Spinal cord (tissue), 10 donors: ENCODE results near the gene TECTB. TPM values are rescaled to one million over a fixed set of nuclear protein-coding genes. Genes with fewer than 3 reads are reported as not detected.

Experiments
- DNase-seq, 6 donors: peaks; one replicate each; pipeline versions ENCODE4 v3.0.0 to v3.0.0-alpha.2; 2013 to 2015; ENCODE audit warnings: low spot score in 6 of 6, low read depth in 4 of 6
- H3K27ac ChIP-seq: one replicate; pipeline ENCODE4 v1.5.1; 2013; ENCODE audit warnings: low read depth, low read length, control low read depth
- H3K27me3 ChIP-seq: one replicate; pipeline ENCODE4 v1.6.1; 2013; ENCODE audit warnings: low read length; ENCODE audit not compliant: control insufficient read depth, insufficient read depth
- H3K36me3 ChIP-seq: one replicate; pipeline ENCODE4 v1.6.1; 2013; ENCODE audit warnings: low read length; ENCODE audit not compliant: control insufficient read depth, insufficient read depth
- H3K4me1 ChIP-seq: one replicate; pipeline ENCODE4 v1.6.1; 2013; ENCODE audit warnings: low read length; ENCODE audit not compliant: control insufficient read depth, insufficient read depth
- H3K4me3 ChIP-seq: one replicate; pipeline ENCODE4 v1.5.1; 2013; ENCODE audit warnings: low read depth, low read length, control low read depth
- H3K9me3 ChIP-seq: one replicate; pipeline ENCODE4 v1.6.1; 2013; ENCODE audit warnings: low read length; ENCODE audit not compliant: control insufficient read depth, insufficient read depth
- WGBS: methylation state at CpG from one replicate; pipeline ENCODE4 v1.1.5; 2013; ENCODE audit warnings: missing lambda C conversion rate; ENCODE audit not compliant: insufficient coverage; 5-methylcytosine and 5-hydroxymethylcytosine counted together
- polyA plus RNA-seq, 2 donors: library from polyadenylated mRNA; unstranded; fragments of 120-200 nt; gene quantifications; one replicate each; pipeline ENCODE4 v1.2.1, GENCODE V29; 2013; ENCODE audit not compliant: insufficient read length in 2 of 2
- small RNA-seq: library from RNA; depleted of rRNA; stranded (forward); fragments of <200 nt; gene quantifications from one replicate; pipeline ENCODE3, GENCODE V24; 2014; ENCODE audit warnings: low replicate concordance
- total RNA-seq, 2 donors: library from RNA; depleted of rRNA in 1 of 2; stranded (reverse); fragments of 120-200 nt in 1 of 2; fragments of >200 nt in 1 of 2; gene quantifications; one replicate each; pipeline versions ENCODE4 v1.2.3 to v1.2.4, GENCODE V29; 2013 to 2014
- donor health status: healthy.

TECTB gene
- total and polyA plus RNA-seq, 4 donors, result 0.30 to 2.8 (median 1.0) TPM

DNA sequence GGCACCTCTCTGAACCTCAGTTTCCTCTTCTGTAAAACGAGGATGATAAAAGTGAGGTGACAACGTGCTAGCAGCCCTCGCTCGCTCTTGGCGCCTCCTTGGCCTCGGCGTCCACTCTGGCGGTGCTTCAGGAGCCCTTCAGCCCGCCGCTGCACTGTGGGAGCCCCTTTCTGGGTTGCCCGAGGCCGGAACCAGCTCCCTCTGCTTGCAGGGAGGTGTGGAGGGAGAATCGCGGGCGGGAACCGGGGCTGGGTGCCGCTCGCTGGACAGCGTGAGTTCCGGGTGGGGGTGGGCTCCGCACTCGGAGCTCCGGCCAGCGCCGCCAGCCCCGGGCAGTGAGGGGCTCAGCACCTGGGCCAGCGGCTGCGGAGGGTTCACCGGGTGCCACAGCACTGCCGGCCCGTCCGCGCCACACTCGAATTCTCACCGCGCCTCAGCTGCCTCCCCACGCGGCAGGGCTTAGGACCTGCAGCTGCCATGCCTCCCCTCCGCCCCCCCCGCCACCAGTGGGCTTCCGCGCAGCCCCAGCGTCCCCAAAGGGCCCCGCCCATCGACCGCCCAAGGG, 66.4 kb downstream of the TECTB start:
- Histone ChIP-seq H3K4me3 (no peak overlapping the region), H3K36me3 (no peaks in the 10 kb centered on the region), H3K27ac (no peak overlapping the region), H3K4me1 (no peaks in the 10 kb centered on the region), H3K27me3 (no peaks in the 10 kb centered on the region), H3K9me3 (no peaks in the 10 kb centered on the region)
- 95% methylated on average over 45 of the region's 46 CpGs for WGBS
- no peak for DNase-seq

DNA sequence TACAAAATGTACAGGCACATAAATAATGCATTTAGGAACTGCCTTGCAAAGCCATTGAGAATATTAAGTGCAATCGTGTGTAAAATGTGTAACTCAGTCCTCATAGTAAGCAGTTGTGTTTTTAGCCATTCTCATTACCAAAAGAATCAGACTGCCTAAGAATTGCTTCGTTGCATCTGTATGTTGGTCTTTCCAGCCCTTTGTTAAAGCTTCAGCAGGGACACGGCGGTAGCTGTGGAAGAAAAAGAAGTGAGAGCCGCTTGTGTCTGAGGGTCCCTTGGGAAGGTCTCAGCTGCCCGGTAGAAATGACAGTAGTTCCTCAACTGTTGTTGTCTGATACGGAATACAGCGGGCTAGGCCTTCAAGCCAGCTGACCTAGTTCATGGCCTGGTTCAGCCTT, 67.9 kb downstream of the TECTB start:
- H3K4me3 ChIP-seq, result no peak overlapping the region
- WGBS, result 77% methylated on average over 7 of the region's 8 CpGs
- peak in 1 of 6 donors; percentile 15 for DNase-seq
- H3K27me3 ChIP-seq, result no peaks in the 10 kb centered on the region
- no peaks in the 10 kb centered on the region for H3K36me3 ChIP-seq
- H3K4me1 ChIP-seq, result no peaks in the 10 kb centered on the region
- no peak overlapping the region for H3K27ac ChIP-seq
- H3K9me3 ChIP-seq, result no peaks in the 10 kb centered on the region

GRCh38 chr10:112352044-112352443, 68.8 kb downstream of the TECTB start:
- Histone ChIP-seq H3K36me3 (no peaks in the 10 kb centered on the region), H3K27me3 (no peaks in the 10 kb centered on the region), H3K4me1 (no peaks in the 10 kb centered on the region), H3K9me3 (no peaks in the 10 kb centered on the region), H3K27ac (no peak overlapping the region), H3K4me3 (no peak overlapping the region)
- no CpG with 5 or more reads among the region's 3 CpGs for WGBS
- no peak for DNase-seq

DNA sequence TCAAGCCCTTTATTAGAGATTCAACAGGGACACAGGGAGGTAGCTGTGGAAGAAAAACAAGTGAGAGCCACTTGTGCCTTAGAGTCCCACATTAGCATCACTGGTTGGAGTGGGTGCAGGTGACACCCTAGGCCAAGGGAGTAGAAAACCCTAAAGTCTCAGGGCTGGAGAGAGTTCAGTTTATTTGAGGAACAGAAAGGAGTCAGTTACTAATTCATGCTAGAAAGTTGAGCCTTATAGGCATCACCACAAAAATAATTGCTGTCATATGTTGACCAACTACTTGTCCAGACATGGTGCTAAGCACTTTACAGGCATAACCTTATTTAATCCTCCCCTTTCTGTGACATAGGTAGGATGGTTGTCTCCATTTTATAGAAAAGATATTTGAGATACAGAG, 69.8 kb downstream of the TECTB start:
- no peak overlapping the region for H3K4me3 ChIP-seq
- H3K4me1 ChIP-seq, result no peaks in the 10 kb centered on the region
- no peaks in the 10 kb centered on the region for H3K27me3 ChIP-seq
- no peaks in the 10 kb centered on the region for H3K9me3 ChIP-seq
- no peaks in the 10 kb centered on the region for H3K36me3 ChIP-seq
- DNase-seq, result no peak
- no peak overlapping the region for H3K27ac ChIP-seq

Small RNAs within 50 kb of the gene (small RNA-seq; reads per million reads assigned to genes)
- gene MIR6715A, result 0.36 reads per million, percentile 38 among the genes with 10 or more reads in this experiment

Other genes starting within 250 kb of the TECTB start
- 10 to 100 TPM; 23.9 to 25.7 TPM for gene GPAM, start 99.6 kb upstream of the TECTB start, total RNA-seq
- 10 to 100 TPM; 16.8 to 24.3 TPM for gene GPAM, start 99.6 kb upstream of the TECTB start, polyA plus RNA-seq
- 1 to 10 TPM; 6.8 to 7.1 TPM for gene ACSL5, start 90.7 kb downstream of the TECTB start, total RNA-seq
- gene ACSL5, start 90.7 kb downstream of the TECTB start, polyA plus RNA-seq, result 1 to 10 TPM; 3.7 TPM
- 10 to 100 TPM; 33.0 to 37.6 TPM for gene ZDHHC6, start 163.5 kb downstream of the TECTB start, total RNA-seq
- gene ZDHHC6, start 163.5 kb downstream of the TECTB start, polyA plus RNA-seq, result 10 to 100 TPM; 44.2 to 49.0 TPM
- 10 to 100 TPM; 42.8 to 46.7 TPM for gene VTI1A, start 163.8 kb downstream of the TECTB start, total RNA-seq
- 10 to 100 TPM; 23.5 to 25.8 TPM for gene VTI1A, start 163.8 kb downstream of the TECTB start, polyA plus RNA-seq